ENCODE data around the gene RPUSD1. TPM values are rescaled to one million over a fixed set of nuclear protein-coding genes. Genes with fewer than 3 reads are reported as not detected.
"Not testable (repeated sequence)": the region's sequence is repeated elsewhere in the genome, so short reads cannot be mapped to it uniquely, and the experiment has no call there.

The RPUSD1 gene, protein sequence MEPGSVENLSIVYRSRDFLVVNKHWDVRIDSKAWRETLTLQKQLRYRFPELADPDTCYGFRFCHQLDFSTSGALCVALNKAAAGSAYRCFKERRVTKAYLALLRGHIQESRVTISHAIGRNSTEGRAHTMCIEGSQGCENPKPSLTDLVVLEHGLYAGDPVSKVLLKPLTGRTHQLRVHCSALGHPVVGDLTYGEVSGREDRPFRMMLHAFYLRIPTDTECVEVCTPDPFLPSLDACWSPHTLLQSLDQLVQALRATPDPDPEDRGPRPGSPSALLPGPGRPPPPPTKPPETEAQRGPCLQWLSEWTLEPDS
- total RNA-seq, result 32.2 and 35.3 TPM in 2 replicates

DNA sequence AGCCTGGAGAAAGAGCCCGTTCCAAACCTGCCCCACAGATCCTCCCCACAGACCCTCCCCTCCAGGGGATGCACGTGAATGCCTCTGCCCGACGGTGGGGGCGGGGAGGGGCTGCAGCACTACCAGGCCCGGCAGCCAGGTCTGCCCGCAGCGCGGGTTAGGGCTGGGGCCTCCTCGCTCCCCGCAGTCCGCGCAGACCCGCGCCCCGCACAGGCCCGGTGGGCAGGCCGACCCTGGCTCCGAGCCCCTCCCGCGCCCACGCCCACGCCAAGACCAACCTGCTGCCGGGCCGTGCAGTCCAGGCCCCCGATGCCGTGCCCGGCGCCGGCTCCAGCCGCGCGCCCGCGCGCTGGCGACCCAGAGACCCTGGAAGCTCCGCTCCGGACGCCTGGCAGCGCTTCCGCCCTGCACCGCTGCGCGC is at the start of gene RPUSD1:
Gene RPUSD1, minus strand, starts transcription at position 404 of the 421 bp plus-strand sequence. CDS start 644 bp downstream, outside the sequence.
- ChIA-PET CTCF (interaction anchor here (0.6 to 3.2 kb wide), 3 partner anchors 67 to 76 kb away, joined by 3 to 10 read pairs (median 4); partner anchors contain the start of genes ANTKMT and METRN), POLR2A (interaction anchor here (0.7 to 1.9 kb wide), 9 partner anchors 19 to 1177 kb away, joined by 3 to 8 read pairs (median 3); partner anchors contain the start of genes ANTKMT, CIAO3, RPS2 and STUB1)
- TF ChIP-seq, protein P1, sequence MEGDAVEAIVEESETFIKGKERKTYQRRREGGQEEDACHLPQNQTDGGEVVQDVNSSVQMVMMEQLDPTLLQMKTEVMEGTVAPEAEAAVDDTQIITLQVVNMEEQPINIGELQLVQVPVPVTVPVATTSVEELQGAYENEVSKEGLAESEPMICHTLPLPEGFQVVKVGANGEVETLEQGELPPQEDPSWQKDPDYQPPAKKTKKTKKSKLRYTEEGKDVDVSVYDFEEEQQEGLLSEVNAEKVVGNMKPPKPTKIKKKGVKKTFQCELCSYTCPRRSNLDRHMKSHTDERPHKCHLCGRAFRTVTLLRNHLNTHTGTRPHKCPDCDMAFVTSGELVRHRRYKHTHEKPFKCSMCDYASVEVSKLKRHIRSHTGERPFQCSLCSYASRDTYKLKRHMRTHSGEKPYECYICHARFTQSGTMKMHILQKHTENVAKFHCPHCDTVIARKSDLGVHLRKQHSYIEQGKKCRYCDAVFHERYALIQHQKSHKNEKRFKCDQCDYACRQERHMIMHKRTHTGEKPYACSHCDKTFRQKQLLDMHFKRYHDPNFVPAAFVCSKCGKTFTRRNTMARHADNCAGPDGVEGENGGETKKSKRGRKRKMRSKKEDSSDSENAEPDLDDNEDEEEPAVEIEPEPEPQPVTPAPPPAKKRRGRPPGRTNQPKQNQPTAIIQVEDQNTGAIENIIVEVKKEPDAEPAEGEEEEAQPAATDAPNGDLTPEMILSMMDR (IDR thresholded peaks at IDR 0.05), result no peak
- ATAC-seq (ENCODE audit: low read depth) (peak; percentile 5), DNase-seq (no peak)
- intact Hi-C loops (cut with micrococcal nuclease), result loop anchor here (1.0 to 10.0 kb wide), 5 partner anchors 19 to 393 kb away; partner anchors contain the start of genes CIAO3 and NME4
- Mint-ChIP-seq H3K27me3 (no peaks in the 10 kb centered on the region), H3K4me1 (peaks cover 7% of the 10 kb centered on the region), H3K4me3 (peak within 1 kb of the TSS; percentile 86), H3K9me3 (no peaks in the 10 kb centered on the region), H3K36me3 (ENCODE audit: low read depth) (peaks cover 21% of the 10 kb centered on the region), H3K27ac (peak within 1 kb of the TSS; percentile 56)

GRCh38 chr16:836822-837221 is 48.6 kb upstream of the RPUSD1 start:
- CTCF ChIA-PET; ATAC-seq (ENCODE audit: low read depth); H3K27ac Mint-ChIP-seq; H3K27me3 Mint-ChIP-seq; H3K9me3 Mint-ChIP-seq; POLR2A ChIA-PET; H3K4me3 Mint-ChIP-seq; H3K4me1 Mint-ChIP-seq; DNase-seq; H3K36me3 Mint-ChIP-seq (ENCODE audit: low read depth); intact Hi-C loops (cut with micrococcal nuclease): not testable (repeated sequence)

- Mint-ChIP-seq H3K27me3 (no peaks in the 10 kb centered on the region), H3K36me3 (ENCODE audit: low read depth) (no peaks in the 10 kb centered on the region), H3K4me3 (no peak overlapping the region), H3K27ac (no peak overlapping the region), H3K4me1 (no peaks in the 10 kb centered on the region), H3K9me3 (peaks cover 10% of the 10 kb centered on the region)
- ATAC-seq (ENCODE audit: low read depth), result no peak
- CTCF ChIA-PET, result no interaction called here
- POLR2A ChIA-PET, result no interaction called here
- intact Hi-C loops (cut with micrococcal nuclease), result no loop called here
- DNase-seq, result no peak
- TF ChIP-seq, protein P1 (IDR thresholded peaks at IDR 0.05), result no peak
Observed at GRCh38 chr16:836221-836620, 48.0 kb upstream of the RPUSD1 start.

DNA sequence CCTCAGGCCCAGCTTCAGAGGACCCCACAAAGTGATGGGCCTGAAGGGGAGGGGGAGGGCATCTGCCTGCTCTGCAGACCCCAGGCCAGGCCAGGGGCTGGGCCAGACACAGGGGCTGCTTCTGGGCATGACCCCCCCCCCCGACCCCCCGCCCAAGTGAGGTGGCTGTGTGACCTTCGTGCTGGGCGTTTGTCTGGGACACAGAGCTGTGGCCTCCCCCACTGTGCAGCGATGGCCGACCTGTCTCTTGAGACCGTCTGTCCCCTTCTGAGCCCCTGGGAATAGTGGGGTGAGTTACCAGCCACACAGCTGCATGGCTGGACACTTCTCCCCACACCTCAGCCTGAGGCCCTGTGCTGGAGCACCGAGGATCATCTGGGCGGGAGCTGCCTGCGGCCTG is 47.2 kb upstream of the RPUSD1 start:
- H3K27me3 Mint-ChIP-seq, result no peaks in the 10 kb centered on the region
- no peaks in the 10 kb centered on the region for H3K36me3 Mint-ChIP-seq (ENCODE audit: low read depth)
- no peak overlapping the region for H3K4me3 Mint-ChIP-seq
- ATAC-seq (ENCODE audit: low read depth) (no peak), DNase-seq (no peak)
- intact Hi-C loops (cut with micrococcal nuclease), result no loop called here
- ChIA-PET CTCF (no interaction called here), POLR2A (no interaction called here)
- TF ChIP-seq, protein P1 (IDR thresholded peaks at IDR 0.05), result no peak
- peaks cover 10% of the 10 kb centered on the region for H3K9me3 Mint-ChIP-seq
- H3K27ac Mint-ChIP-seq, result no peak overlapping the region
- no peaks in the 10 kb centered on the region for H3K4me1 Mint-ChIP-seq

GRCh38 chr16:833411-833810 is 45.2 kb upstream of the RPUSD1 start:
- CTCF ChIA-PET, result no interaction called here
- Mint-ChIP-seq H3K36me3 (ENCODE audit: low read depth) (no peaks in the 10 kb centered on the region), H3K9me3 (peaks cover 10% of the 10 kb centered on the region), H3K4me1 (no peaks in the 10 kb centered on the region), H3K27me3 (no peaks in the 10 kb centered on the region), H3K4me3 (no peak overlapping the region), H3K27ac (no peak overlapping the region)
- intact Hi-C loops (cut with micrococcal nuclease), result no loop called here
- ATAC-seq (ENCODE audit: low read depth) (no peak), DNase-seq (no peak)
- TF ChIP-seq, protein P1 (IDR thresholded peaks at IDR 0.05), result no peak
- POLR2A ChIA-PET, result no interaction called here

All from activated B cell treated with CpG ODN at 0.5 μM for 24 hours (primary cell).